ENCODE measurements around the gene CT45A3.
"Not testable (repeated sequence)": the region's sequence is repeated elsewhere in the genome, so short reads cannot be mapped to it uniquely, and the experiment has no call there.

- not testable (repeated sequence) for TF ChIP-seq EZH2phosphoT487 (IDR thresholded peaks at IDR 0.05; ENCODE audit: insufficient read depth, low read depth); EZH2 (IDR thresholded peaks at IDR 0.05; ENCODE audit: insufficient read depth, poor library complexity, severe bottlenecking)
Observed at GRCh38 chrX:135785403-135785802, 17.4 kb upstream of the CT45A3 start, which contains the start of gene CT45A5.
